HG02588 (cell line): ENCODE measurements around the gene PVALEF.

Source experiments
- ATAC-seq: cut with Tn5 transposase; IDR thresholded peaks from one replicate; pipeline ENCODE4 v1.9.1; 2021; ENCODE audit warnings: mild to moderate bottlenecking, moderate library complexity; ENCODE audit not compliant: unreplicated experiment

Gene PVALEF

GRCh38 chr17:81128338-81128737, 37.0 kb upstream of the PVALEF start:
- ATAC-seq, result no peak

GRCh38 chr17:81128774-81129173, 36.5 kb upstream of the PVALEF start:
- no peak for ATAC-seq

- ATAC-seq, result no peak
These were observed 36.0 kb upstream of the PVALEF start for GRCh38 chr17:81129289-81129688.

- no peak for ATAC-seq
These were observed 35.5 kb upstream of the PVALEF start for GRCh38 chr17:81129711-81130367.

- no peak for ATAC-seq
These were observed 34.6 kb upstream of the PVALEF start for GRCh38 chr17:81130385-81131361.

GRCh38 chr17:81131486-81132196, 33.7 kb upstream of the PVALEF start:
- no peak for ATAC-seq

GRCh38 chr17:81132197-81132540, 33.1 kb upstream of the PVALEF start:
- ATAC-seq, result no peak

GRCh38 chr17:81132770-81133723, 32.3 kb upstream of the PVALEF start:
- ATAC-seq, result no peak

- no peak for ATAC-seq
These were observed 31.1 kb upstream of the PVALEF start for GRCh38 chr17:81134064-81134781.

- no peak for ATAC-seq
These were observed 29.6 kb upstream of the PVALEF start for GRCh38 chr17:81135505-81136278.

- no peak for ATAC-seq
These were observed 28.9 kb upstream of the PVALEF start for GRCh38 chr17:81136366-81136765.

- ATAC-seq, result no peak
These were observed 28.1 kb upstream of the PVALEF start for GRCh38 chr17:81137248-81137647.

- no peak for ATAC-seq
These were observed 27.2 kb upstream of the PVALEF start for GRCh38 chr17:81138083-81138482.

GRCh38 chr17:81138500-81138899, 26.8 kb upstream of the PVALEF start:
- no peak for ATAC-seq

GRCh38 chr17:81139428-81139827, 25.9 kb upstream of the PVALEF start:
- ATAC-seq, result no peak

- no peak for ATAC-seq
These were observed 25.3 kb upstream of the PVALEF start for GRCh38 chr17:81140018-81140417.

GRCh38 chr17:81140695-81141094, 24.6 kb upstream of the PVALEF start:
- no peak for ATAC-seq

GRCh38 chr17:81142301-81143199, 22.8 kb upstream of the PVALEF start:
- no peak for ATAC-seq
